Naive thymus-derived CD4-positive, alpha-beta T cell (primary cell): ENCODE results near the gene AKT3. TPM values are rescaled to one million over a fixed set of nuclear protein-coding genes. Genes with fewer than 3 reads are reported as not detected.

Experiments used
- ATAC-seq: fragments of 150-1000 bp; cut with Tn5 transposase; 2 replicates; pipeline ENCODE4 v1.10.0; 2021; ENCODE audit warnings: mild to moderate bottlenecking, moderate library complexity
- CTCF ChIA-PET: fragments of 350-600 bp; sonication (Branson Sonifier 250); formaldehyde crosslinking; loops from one replicate; lab custom pipeline; 2021; ENCODE audit warnings: antibody characterized with exemption; lab: Charles Lee
- POLR2A ChIA-PET: fragments of 350-600 bp; sonication (Branson Sonifier 250); formaldehyde crosslinking; loops from one replicate; lab custom pipeline; 2021; ENCODE audit warnings: antibody characterized with exemption, inconsistent platforms; lab: Charles Lee
- DNase-seq, 9 donors: peaks; one replicate each; pipeline versions ENCODE4 v3.0.0 to v3.0.0-alpha.2; 2020 to 2022; ENCODE audit warnings: mixed read lengths in 1 of 9
- H3K27ac ChIP-seq: one replicate; pipeline ENCODE4 v1.7.0; 2013; ENCODE audit warnings: mild to moderate bottlenecking, low read depth, low read length, moderate library complexity
- H3K27me3 ChIP-seq, 2 donors: one replicate each; pipeline ENCODE4 v1.7.0; 2013; ENCODE audit warnings: low read length in 2 of 2, mild to moderate bottlenecking in 2 of 2, moderate library complexity in 2 of 2; ENCODE audit not compliant: control insufficient read depth in 2 of 2, insufficient read depth in 2 of 2
- H3K36me3 ChIP-seq, 3 experiments: 1 replicate in 2 of 3; 2 replicates in 1 of 3; pipeline ENCODE4 v1.7.0; 2013; ENCODE audit warnings: low read length in 3 of 3, mild to moderate bottlenecking in 3 of 3, moderate library complexity in 1 of 3; ENCODE audit not compliant: insufficient read depth in 3 of 3, control insufficient read depth in 2 of 3
- H3K4me1 ChIP-seq, 2 donors: one replicate each; pipeline ENCODE4 v1.7.0; 2013; ENCODE audit warnings: low read length in 2 of 2, mild to moderate bottlenecking in 2 of 2, moderate library complexity in 1 of 2; ENCODE audit not compliant: control insufficient read depth in 2 of 2, insufficient read depth in 2 of 2
- H3K4me3 ChIP-seq: 2 replicates; pipeline ENCODE4 v1.7.0; 2013; ENCODE audit warnings: mild to moderate bottlenecking, low read length
- H3K9me3 ChIP-seq, 3 experiments: 1 replicate in 2 of 3; 2 replicates in 1 of 3; pipeline ENCODE4 v1.7.0; 2013; ENCODE audit warnings: low read length in 3 of 3; ENCODE audit not compliant: control insufficient read depth in 2 of 3
- H3K27ac Mint-ChIP-seq, 9 donors: one replicate each; pipeline ENCODE4 v1.8.0; 2020 to 2022; ENCODE audit warnings: mixed read lengths in 9 of 9, mild to moderate bottlenecking in 8 of 9, moderate library complexity in 5 of 9, inconsistent platforms in 2 of 9
- H3K27me3 Mint-ChIP-seq, 5 donors: one replicate each; pipeline ENCODE4 v1.8.0; 2021 to 2022; ENCODE audit warnings: mixed read lengths in 5 of 5, mild to moderate bottlenecking in 1 of 5
- H3K36me3 Mint-ChIP-seq, 5 donors: one replicate each; pipeline ENCODE4 v1.8.0; 2020 to 2022; ENCODE audit warnings: mixed read lengths in 5 of 5, mild to moderate bottlenecking in 3 of 5, inconsistent platforms in 1 of 5
- H3K4me1 Mint-ChIP-seq, 7 donors: one replicate each; pipeline ENCODE4 v1.8.0; 2020 to 2022; ENCODE audit warnings: mixed read lengths in 7 of 7, mild to moderate bottlenecking in 3 of 7, inconsistent platforms in 1 of 7
- H3K4me3 Mint-ChIP-seq, 10 donors: one replicate each; pipeline ENCODE4 v1.8.0; 2020 to 2022; ENCODE audit warnings: mild to moderate bottlenecking in 10 of 10, mixed read lengths in 10 of 10, moderate library complexity in 6 of 10, inconsistent platforms in 2 of 10
- H3K9me3 Mint-ChIP-seq, 11 donors: one replicate each; pipeline ENCODE4 v1.8.0; 2020 to 2022; ENCODE audit warnings: mixed read lengths in 11 of 11, mild to moderate bottlenecking in 4 of 11, inconsistent platforms in 1 of 11, moderate library complexity in 1 of 11
- intact Hi-C, 2 donors: fragments of 100-400 bp; cut with micrococcal nuclease; formaldehyde crosslinking; loops; one replicate each; pipeline ENCODE4 v1.15.1; 2023
- polyA plus RNA-seq, 2 donors: library from polyadenylated mRNA; unstranded; fragments of 300-500 nt; fragmentation: Illumina TruSeq; gene quantifications; one replicate each; pipeline ENCODE4 v1.2.3, GENCODE V29; 2021
- total RNA-seq, 6 experiments: library from RNA in 5 of 6; stranded (reverse) in 5 of 6; gene quantifications; 1 replicate in 5 of 6; 2 replicates in 1 of 6; pipeline ENCODE4 v1.2.3 and lab custom pipeline; 2021 to 2026

AKT3 gene
- total and polyA plus RNA-seq, 7 experiments from 2014 or later = 1.6 to 123 (median 69.4) TPM

GRCh38 chr1:243712242-243712641 lies 137.8 kb downstream of the AKT3 start:
- Mint-ChIP-seq H3K4me1 (peaks cover 5 to 74% (median 54%) of the 10 kb centered on the region in 7 donors), H3K36me3 (no peaks in the 10 kb centered on the region), H3K4me3 (no peak overlapping the region), H3K27me3 (no peaks in the 10 kb centered on the region), H3K9me3 (no peaks in the 10 kb centered on the region), H3K27ac (no peak overlapping the region)
- ChIA-PET CTCF (no interaction called here), POLR2A (no interaction called here)
- Histone ChIP-seq H3K36me3 (no peaks in the 10 kb centered on the region), H3K4me1 (no peaks in the 10 kb centered on the region), H3K27me3 (no peaks in the 10 kb centered on the region), H3K27ac (no peak overlapping the region), H3K9me3 (no peaks in the 10 kb centered on the region), H3K4me3 (no peak overlapping the region)
- DNase-seq = no peak
- intact Hi-C loops = no loop called here
- no peak for ATAC-seq

- no peaks in the 10 kb centered on the region for H3K4me1 ChIP-seq
- peaks cover 0 to 3% (median 0%) of the 10 kb centered on the region in 3 experiments for H3K36me3 ChIP-seq
- Mint-ChIP-seq H3K27ac (peak overlapping the region in 2 of 9 donors; percentile 68 to 76), H3K36me3 (no peaks in the 10 kb centered on the region), H3K4me3 (no peak overlapping the region), H3K9me3 (no peaks in the 10 kb centered on the region), H3K4me1 (peaks cover 5 to 58% (median 41%) of the 10 kb centered on the region in 7 donors), H3K27me3 (no peaks in the 10 kb centered on the region)
- ATAC-seq (peak; percentile 44), DNase-seq (no peak)
- no peak overlapping the region for H3K27ac ChIP-seq
- ChIA-PET CTCF (no interaction called here), POLR2A (no interaction called here)
- H3K4me3 ChIP-seq = no peak overlapping the region
- intact Hi-C loops = loop anchor here in 1 of 2 donors (2.0 kb wide), 1 partner anchor 38 kb away; no protein-coding TSS in a partner anchor
- H3K27me3 ChIP-seq = no peaks in the 10 kb centered on the region
- H3K9me3 ChIP-seq = no peaks in the 10 kb centered on the region
Observed at GRCh38 chr1:243710467-243710866, 139.6 kb downstream of the AKT3 start.

- intact Hi-C loops = loop anchor here (1.0 to 2.0 kb wide), 5 partner anchors 17 to 565 kb away; no protein-coding TSS in a partner anchor
- ATAC-seq (no peak), DNase-seq (peak in 5 of 9 donors; percentile 4 to 36 (median 15))
- Histone ChIP-seq H3K4me1 (no peaks in the 10 kb centered on the region), H3K9me3 (no peaks in the 10 kb centered on the region), H3K27me3 (no peaks in the 10 kb centered on the region), H3K27ac (no peak overlapping the region), H3K4me3 (no peak overlapping the region), H3K36me3 (peaks cover 0 to 3% (median 0%) of the 10 kb centered on the region in 3 experiments)
- POLR2A ChIA-PET = no interaction called here
- CTCF ChIA-PET = no interaction called here
- no peak overlapping the region for H3K4me3 Mint-ChIP-seq
- H3K36me3 Mint-ChIP-seq = peaks cover 0 to 12% (median 2%) of the 10 kb centered on the region in 5 donors
- H3K27ac Mint-ChIP-seq = no peak overlapping the region
- no peaks in the 10 kb centered on the region for H3K27me3 Mint-ChIP-seq
- no peaks in the 10 kb centered on the region for H3K9me3 Mint-ChIP-seq
- H3K4me1 Mint-ChIP-seq = peaks cover 5 to 40% (median 27%) of the 10 kb centered on the region in 7 donors
Observed at GRCh38 chr1:243708210-243708609, 141.8 kb downstream of the AKT3 start.

- ChIA-PET POLR2A (no interaction called here), CTCF (interaction anchor here (0.8 kb wide), 1 partner anchor 42 kb away, joined by 3 read pairs; no protein-coding TSS in a partner anchor)
- Mint-ChIP-seq H3K4me3 (no peak overlapping the region), H3K27me3 (no peaks in the 10 kb centered on the region), H3K36me3 (peaks cover 0 to 13% (median 9%) of the 10 kb centered on the region in 5 donors), H3K4me1 (peaks cover 5 to 27% (median 13%) of the 10 kb centered on the region in 7 donors), H3K27ac (no peak overlapping the region), H3K9me3 (no peaks in the 10 kb centered on the region)
- DNase-seq = no peak
- Histone ChIP-seq H3K27me3 (no peaks in the 10 kb centered on the region), H3K9me3 (no peaks in the 10 kb centered on the region), H3K4me3 (no peak overlapping the region), H3K4me1 (no peaks in the 10 kb centered on the region), H3K36me3 (peaks cover 0 to 3% (median 0%) of the 10 kb centered on the region in 3 experiments), H3K27ac (no peak overlapping the region)
- intact Hi-C loops = no loop called here
- no peak for ATAC-seq
Observed at GRCh38 chr1:243706563-243706962, 143.5 kb downstream of the AKT3 start.

GRCh38 chr1:243705585-243705984 lies 144.5 kb downstream of the AKT3 start:
- H3K4me1 ChIP-seq = no peaks in the 10 kb centered on the region
- Mint-ChIP-seq H3K36me3 (peaks cover 0 to 17% (median 9%) of the 10 kb centered on the region in 5 donors), H3K27me3 (no peaks in the 10 kb centered on the region), H3K27ac (peak overlapping the region in 1 of 9 donors; percentile 27), H3K4me1 (peaks cover 2 to 20% (median 4%) of the 10 kb centered on the region in 7 donors), H3K4me3 (no peak overlapping the region), H3K9me3 (no peaks in the 10 kb centered on the region)
- DNase-seq = no peak
- no peak for ATAC-seq
- no peak overlapping the region for H3K27ac ChIP-seq
- intact Hi-C loops = no loop called here
- no peaks in the 10 kb centered on the region for H3K9me3 ChIP-seq
- H3K36me3 ChIP-seq = peaks cover 0 to 3% (median 0%) of the 10 kb centered on the region in 3 experiments
- CTCF ChIA-PET = no interaction called here
- no peak overlapping the region for H3K4me3 ChIP-seq
- no peaks in the 10 kb centered on the region for H3K27me3 ChIP-seq
- POLR2A ChIA-PET = no interaction called here

- ATAC-seq (no peak), DNase-seq (no peak)
- no peaks in the 10 kb centered on the region for H3K9me3 Mint-ChIP-seq
- peaks cover 0 to 23% (median 9%) of the 10 kb centered on the region in 5 donors for H3K36me3 Mint-ChIP-seq
- H3K27me3 ChIP-seq = no peaks in the 10 kb centered on the region
- H3K4me3 Mint-ChIP-seq = no peak overlapping the region
- H3K27ac Mint-ChIP-seq = no peak overlapping the region
- no peaks in the 10 kb centered on the region for H3K9me3 ChIP-seq
- intact Hi-C loops = no loop called here
- CTCF ChIA-PET = interaction anchor here (0.6 kb wide), 1 partner anchor 92 kb away, joined by 3 read pairs; no protein-coding TSS in a partner anchor
- POLR2A ChIA-PET = no interaction called here
- H3K4me1 ChIP-seq = no peaks in the 10 kb centered on the region
- H3K4me3 ChIP-seq = no peak overlapping the region
- H3K36me3 ChIP-seq = peaks cover 0 to 3% (median 0%) of the 10 kb centered on the region in 3 experiments
- peaks cover 0 to 17% (median 8%) of the 10 kb centered on the region in 7 donors for H3K4me1 Mint-ChIP-seq
- no peaks in the 10 kb centered on the region for H3K27me3 Mint-ChIP-seq
- no peak overlapping the region for H3K27ac ChIP-seq
Observed at GRCh38 chr1:243701872-243702271, 148.2 kb downstream of the AKT3 start.

- CTCF ChIA-PET = no interaction called here
- no peak for ATAC-seq
Observed at GRCh38 chr1:243693800-243694199, 156.2 kb downstream of the AKT3 start.

More at GRCh38 chr1:243693800-243694199, 156.2 kb downstream of the AKT3 start:
- no peaks in the 10 kb centered on the region for H3K27me3 ChIP-seq
- H3K4me1 Mint-ChIP-seq = peaks cover 0 to 21% (median 10%) of the 10 kb centered on the region in 7 donors
- no peak overlapping the region for H3K27ac ChIP-seq
- POLR2A ChIA-PET = no interaction called here
- H3K27ac Mint-ChIP-seq = no peak overlapping the region
- H3K27me3 Mint-ChIP-seq = no peaks in the 10 kb centered on the region
- intact Hi-C loops = no loop called here
- H3K36me3 ChIP-seq = peaks cover 0 to 13% (median under 1%) of the 10 kb centered on the region in 3 experiments
- no peak for DNase-seq
- H3K36me3 Mint-ChIP-seq = peaks cover 11 to 46% (median 18%) of the 10 kb centered on the region in 5 donors
- no peaks in the 10 kb centered on the region for H3K4me1 ChIP-seq
- no peak overlapping the region for H3K4me3 Mint-ChIP-seq
- no peaks in the 10 kb centered on the region for H3K9me3 ChIP-seq
- no peaks in the 10 kb centered on the region for H3K9me3 Mint-ChIP-seq
- H3K4me3 ChIP-seq = no peak overlapping the region
